GM23338 (cell line): ENCODE results near the gene NTRK1. TPM values are rescaled to one million over a fixed set of nuclear protein-coding genes. Genes with fewer than 3 reads are reported as not detected.
A peak's percentile ranks its signal among the peaks of the same experiment; 100 is the strongest.

ENCODE experiments used
- ATAC-seq: fragments of 200-7000 bp; cut with Tn5 transposase; 3 replicates; pipeline ENCODE4 v1.9.1; 2020
- DNase-seq: peaks from one replicate; pipeline ENCODE4 v3.0.0-alpha.2; 2015; ENCODE audit warnings: low spot score
- H2AFZ ChIP-seq: fragments of 200-600 bp; sonication (generic); 2 replicates; pipeline ENCODE4 v1.8.0; 2016; ENCODE audit warnings: antibody characterized with exemption, mild to moderate bottlenecking, moderate library complexity
- H3F3A ChIP-seq: fragments of 200-600 bp; sonication (generic); replicated peaks from 2 replicates; pipeline ENCODE4 v1.8.0; 2017; ENCODE audit warnings: antibody characterized with exemption, mixed run types, low read depth
- H3K27ac ChIP-seq: fragments of 200-600 bp; sonication (generic); 2 replicates; pipeline ENCODE4 v1.6.1; 2016; ENCODE audit warnings: low read depth
- H3K27me3 ChIP-seq: fragments of 200-600 bp; sonication (generic); 2 replicates; pipeline ENCODE4 v1.8.0; 2016; ENCODE audit warnings: mild to moderate bottlenecking, mixed run types, moderate library complexity; ENCODE audit not compliant: insufficient read depth
- H3K36me3 ChIP-seq: fragments of 200-600 bp; sonication (generic); 2 replicates; pipeline ENCODE4 v1.8.0; 2016; ENCODE audit warnings: mild to moderate bottlenecking; ENCODE audit not compliant: insufficient read depth
- H3K4me1 ChIP-seq: fragments of 200-600 bp; sonication (generic); 2 replicates; pipeline ENCODE4 v1.8.0; 2016; ENCODE audit warnings: mild to moderate bottlenecking, moderate library complexity; ENCODE audit not compliant: insufficient read depth
- H3K4me2 ChIP-seq: fragments of 200-600 bp; sonication (generic); 2 replicates; pipeline ENCODE4 v1.7.1; 2017; ENCODE audit warnings: mixed run types
- H3K4me3 ChIP-seq: fragments of 200-600 bp; sonication (generic); 2 replicates; pipeline ENCODE4 v1.6.1; 2016; ENCODE audit warnings: mixed run types
- H3K79me2 ChIP-seq: fragments of 200-600 bp; sonication (generic); replicated peaks from 2 replicates; pipeline ENCODE4 v1.8.0; 2017; ENCODE audit warnings: mild to moderate bottlenecking; ENCODE audit not compliant: insufficient read depth
- H3K9me2 ChIP-seq: fragments of 200-600 bp; sonication (generic); 2 replicates; pipeline ENCODE4 v1.8.0; 2017; ENCODE audit not compliant: insufficient read depth
- H4K20me1 ChIP-seq: fragments of 200-600 bp; sonication (generic); replicated peaks from 2 replicates; pipeline ENCODE4 v1.8.0; 2017; ENCODE audit warnings: mild to moderate bottlenecking; ENCODE audit not compliant: insufficient read depth
- H3K27ac Mint-ChIP-seq: 2 replicates; pipeline ENCODE4 v1.8.0; 2020; ENCODE audit warnings: inconsistent platforms, mild to moderate bottlenecking, moderate library complexity, mixed read lengths
- H3K27me3 Mint-ChIP-seq: 3 replicates; pipeline ENCODE4 v1.8.0; 2022; ENCODE audit warnings: low read depth, mild to moderate bottlenecking, moderate library complexity, mixed read lengths, inconsistent platforms; ENCODE audit not compliant: insufficient read depth, poor library complexity
- H3K36me3 Mint-ChIP-seq: 3 replicates; pipeline ENCODE4 v1.8.0; 2021; ENCODE audit warnings: low read depth, mild to moderate bottlenecking, inconsistent platforms, moderate library complexity, mixed read lengths
- H3K4me1 Mint-ChIP-seq: 3 replicates; pipeline ENCODE4 v1.8.0; 2020; ENCODE audit warnings: mild to moderate bottlenecking, inconsistent platforms, mixed read lengths
- H3K4me3 Mint-ChIP-seq: 3 replicates; pipeline ENCODE4 v1.8.0; 2021; ENCODE audit warnings: moderate library complexity, mild to moderate bottlenecking, inconsistent platforms, mixed read lengths
- H3K9me3 Mint-ChIP-seq: 3 replicates; pipeline ENCODE4 v1.8.0; 2020; ENCODE audit warnings: moderate library complexity, mild to moderate bottlenecking, inconsistent platforms, mixed read lengths
- CTCF ChIP-seq, 2 experiments: fragments of 200-600 bp in 1 of 2; sonication (generic) in 1 of 2; conservative IDR thresholded peaks; 2 replicates each; pipeline versions ENCODE4 v1.5.1 to v1.6.1; 2016 to 2017; ENCODE audit warnings: antibody characterized with exemption in 2 of 2, low read depth in 2 of 2, mild to moderate bottlenecking in 2 of 2, moderate library complexity in 1 of 2
- EZH2 ChIP-seq: fragments of 200-600 bp; sonication (generic); IDR thresholded peaks from one replicate; pipeline ENCODE4 v1.8.0; 2017; ENCODE audit warnings: antibody characterized with exemption, mild to moderate bottlenecking, low read depth; ENCODE audit not compliant: unreplicated experiment
- EZH2phosphoT487 ChIP-seq: fragments of 200-600 bp; sonication (generic); IDR thresholded peaks from one replicate; pipeline ENCODE4 v1.8.1; 2018; ENCODE audit warnings: antibody characterized with exemption; ENCODE audit not compliant: unreplicated experiment
- JUNB ChIP-seq: IDR thresholded peaks from one replicate; pipeline ENCODE4 v1.6.1; 2016; ENCODE audit warnings: antibody characterized with exemption; ENCODE audit not compliant: unreplicated experiment
- STAT1 ChIP-seq: IDR thresholded peaks from one replicate; pipeline ENCODE4 v1.6.1; 2016; ENCODE audit warnings: antibody characterized with exemption; ENCODE audit not compliant: unreplicated experiment
- ZNF331 ChIP-seq: fragments of 250-450 bp; sonication (Bioruptor Pico); IDR thresholded peaks from 2 replicates; pipeline ENCODE4 v1.5.0; 2020; ENCODE audit warnings: low read depth, mild to moderate bottlenecking, moderate library complexity
- polyA plus RNA-seq: library from polyadenylated mRNA; unstranded; fragments of >200 nt; fragmentation: Nextera tagmentation; extraction: Ambion mirVana; gene quantifications from 2 replicates; pipeline ENCODE4 v1.2.1, GENCODE V29; 2016
- total RNA-seq: library from RNA; depleted of rRNA; stranded (reverse); fragments of >200 nt; shearing (Covaris generic); gene quantifications from 2 replicates; pipeline ENCODE4 v1.2.3, GENCODE V29; 2014

Gene NTRK1
- total and polyA plus RNA-seq, 2 experiments from 2014 or later: 0.42 to 0.45 TPM

GRCh38 chr1:156844638-156845037 is 16.0 kb upstream of the NTRK1 start:
- peak overlapping the region; percentile 70 for H3K4me3 Mint-ChIP-seq
- Histone ChIP-seq H3K4me3 (peak overlapping the region; percentile 63), H3K79me2 (no peaks in the 10 kb centered on the region), H3K27me3 (peaks cover 89% of the 10 kb centered on the region), H3K4me1 (peaks cover 20% of the 10 kb centered on the region), H3K4me2 (peak overlapping the region; percentile 89), H3K27ac (no peak overlapping the region), H3K9me2 (no peaks in the 10 kb centered on the region), H4K20me1 (no peaks in the 10 kb centered on the region; the same call in 1 of the 2 replicates), H2AFZ (peak overlapping the region; percentile 97), H3K36me3 (no peaks in the 10 kb centered on the region), H3F3A (no peaks in the 10 kb centered on the region)
- H3K9me3 Mint-ChIP-seq: no peaks in the 10 kb centered on the region
- DNase-seq (no peak), ATAC-seq (no peak)
- H3K36me3 Mint-ChIP-seq: no peaks in the 10 kb centered on the region
- peaks cover 27% of the 10 kb centered on the region for H3K4me1 Mint-ChIP-seq
- H3K27ac Mint-ChIP-seq: no peak overlapping the region
- H3K27me3 Mint-ChIP-seq: peaks cover 84% of the 10 kb centered on the region
- TF ChIP-seq STAT1 (no peak), EZH2 (peak; percentile 52)

GRCh38 chr1:156845055-156845952 is 15.4 kb upstream of the NTRK1 start:
- Histone ChIP-seq H3K4me2 (peak overlapping the region; percentile 89), H2AFZ (peak overlapping the region; percentile 97), H3K79me2 (no peaks in the 10 kb centered on the region), H3K4me3 (peak overlapping the region; percentile 63), H3F3A (no peaks in the 10 kb centered on the region), H3K36me3 (no peaks in the 10 kb centered on the region), H3K27me3 (peaks cover 93% of the 10 kb centered on the region), H3K9me2 (no peaks in the 10 kb centered on the region), H3K4me1 (peaks cover 20% of the 10 kb centered on the region), H4K20me1 (no peaks in the 10 kb centered on the region; the same call in 1 of the 2 replicates), H3K27ac (no peak overlapping the region)
- no peaks in the 10 kb centered on the region for H3K9me3 Mint-ChIP-seq
- peaks cover 89% of the 10 kb centered on the region for H3K27me3 Mint-ChIP-seq
- peaks cover 23% of the 10 kb centered on the region for H3K4me1 Mint-ChIP-seq
- DNase-seq: peak; percentile 62
- TF ChIP-seq CTCF (conservative IDR thresholded peaks at IDR 0.05; ENCODE audit: low read depth in 2 of 2) (no peak), EZH2 (peak; percentile 67), EZH2phosphoT487 (peak; percentile 70), JUNB (no peak), ZNF331 (no peak)
- H3K36me3 Mint-ChIP-seq: no peaks in the 10 kb centered on the region
- ATAC-seq: peak; percentile 55
- H3K4me3 Mint-ChIP-seq: peak overlapping the region; percentile 70
- H3K27ac Mint-ChIP-seq: no peak overlapping the region

- no peaks in the 10 kb centered on the region for H3K36me3 Mint-ChIP-seq
- Histone ChIP-seq H3K36me3 (no peaks in the 10 kb centered on the region), H3F3A (no peaks in the 10 kb centered on the region), H3K27me3 (peaks cover 99% of the 10 kb centered on the region), H4K20me1 (no peaks in the 10 kb centered on the region; the same call in 1 of the 2 replicates), H3K27ac (no peak overlapping the region), H3K79me2 (no peaks in the 10 kb centered on the region), H2AFZ (no peak overlapping the region), H3K4me1 (peaks cover 14% of the 10 kb centered on the region), H3K9me2 (no peaks in the 10 kb centered on the region), H3K4me3 (peak overlapping the region; percentile 63), H3K4me2 (peak overlapping the region; percentile 89)
- H3K9me3 Mint-ChIP-seq: no peaks in the 10 kb centered on the region
- no peak for DNase-seq
- peak overlapping the region; percentile 43; the same call in 2 of the 3 replicates for H3K4me3 Mint-ChIP-seq
- H3K27ac Mint-ChIP-seq: no peak overlapping the region
- TF ChIP-seq ZNF331 (no peak), EZH2 (peak; percentile 83)
- H3K27me3 Mint-ChIP-seq: peaks cover 87% of the 10 kb centered on the region
- H3K4me1 Mint-ChIP-seq: peaks cover 18% of the 10 kb centered on the region
- no peak; the same call in 2 of the 3 replicates for ATAC-seq
These were observed 14.6 kb upstream of the NTRK1 start for GRCh38 chr1:156845953-156846545.
